NCI-H2107 (cell line): Measurements from ENCODE around the gene POU2AF1.
A peak's percentile ranks its signal among the peaks of the same experiment; 100 is the strongest.

Experiments
- DNase-seq: peaks from one replicate; lab custom pipeline; 2025; lab: John Stamatoyannopoulos, UW

The POU2AF1 gene

GRCh38 chr11:111378861-111379601 is at the start of gene POU2AF1:
Gene POU2AF1, minus strand, starts transcription at chr11:111379275. Its CDS starts 98 bp downstream, at chr11:111379177.
- DNase-seq, result peak; percentile 47

GRCh38 chr11:111428113-111428876 is 49.2 kb upstream of the POU2AF1 start:
- no peak for DNase-seq

- DNase-seq, result peak; percentile 34
These were observed 48.4 kb upstream of the POU2AF1 start for GRCh38 chr11:111427471-111427912.

GRCh38 chr11:111426617-111427016 is 47.5 kb upstream of the POU2AF1 start:
- DNase-seq, result no peak

GRCh38 chr11:111423250-111423615 is 44.2 kb upstream of the POU2AF1 start:
- no peak for DNase-seq

- peak; percentile 69 for DNase-seq
These were observed 43.6 kb upstream of the POU2AF1 start for GRCh38 chr11:111422494-111423249.

GRCh38 chr11:111421251-111421650 is 42.2 kb upstream of the POU2AF1 start:
- no peak for DNase-seq

GRCh38 chr11:111419641-111420327 is 40.7 kb upstream of the POU2AF1 start:
- DNase-seq, result no peak

- DNase-seq, result no peak
These were observed 40.1 kb upstream of the POU2AF1 start for GRCh38 chr11:111419181-111419580.

- no peak for DNase-seq
These were observed 39.3 kb upstream of the POU2AF1 start for GRCh38 chr11:111418436-111418787.

- no peak for DNase-seq
These were observed 38.8 kb upstream of the POU2AF1 start for GRCh38 chr11:111417766-111418435.

GRCh38 chr11:111417011-111417765 is 38.1 kb upstream of the POU2AF1 start:
- DNase-seq, result no peak

GRCh38 chr11:111416231-111416960 is 37.3 kb upstream of the POU2AF1 start:
- DNase-seq, result no peak

GRCh38 chr11:111414936-111415335 is 35.9 kb upstream of the POU2AF1 start:
- DNase-seq, result no peak

- no peak for DNase-seq
These were observed 35.3 kb upstream of the POU2AF1 start for GRCh38 chr11:111414267-111414931.

- no peak for DNase-seq
These were observed 34.8 kb upstream of the POU2AF1 start for GRCh38 chr11:111413849-111414248.

GRCh38 chr11:111412293-111412692 is 33.2 kb upstream of the POU2AF1 start:
- DNase-seq, result no peak

- DNase-seq, result no peak
These were observed 32.4 kb upstream of the POU2AF1 start for GRCh38 chr11:111411456-111411855.

- no peak for DNase-seq
These were observed 31.9 kb upstream of the POU2AF1 start for GRCh38 chr11:111410951-111411350.
